OCI-LY1 (cell line): Measurements from ENCODE around the gene NEUROD1.

ENCODE experiments used
- H2AFZ ChIP-seq: fragments of 200-600 bp; sonication (generic), shearing (Covaris generic); 2 replicates; pipeline ENCODE4 v1.6.0; 2014; ENCODE audit warnings: antibody characterized with exemption, mild to moderate bottlenecking, low read length
- H3F3A ChIP-seq: fragments of 200-600 bp; sonication (generic), shearing (Covaris generic); 2 replicates; pipeline ENCODE4 v1.6.0; 2014; ENCODE audit warnings: mild to moderate bottlenecking, antibody characterized with exemption, low read length, moderate library complexity; ENCODE audit not compliant: insufficient read depth
- H3K27ac ChIP-seq: fragments of 200-600 bp; sonication (generic); 2 replicates; pipeline ENCODE4 v1.5.1; 2014; ENCODE audit warnings: low read length, mixed run types, mild to moderate bottlenecking, low read depth; ENCODE audit not compliant: poor library complexity, severe bottlenecking
- H3K27me3 ChIP-seq: fragments of 200-600 bp; sonication (generic); 2 replicates; pipeline ENCODE4 v1.6.0; 2014; ENCODE audit warnings: antibody characterized with exemption, mild to moderate bottlenecking, low read length, moderate library complexity; ENCODE audit not compliant: insufficient read depth
- H3K36me3 ChIP-seq: fragments of 200-600 bp; sonication (generic); 2 replicates; pipeline ENCODE4 v1.6.1; 2014; ENCODE audit warnings: mild to moderate bottlenecking, antibody characterized with exemption, low read length, moderate library complexity, mixed read lengths; ENCODE audit not compliant: insufficient read depth
- H3K4me1 ChIP-seq: fragments of 200-600 bp; sonication (generic); 2 replicates; pipeline ENCODE4 v1.5.1; 2014; ENCODE audit warnings: mild to moderate bottlenecking, low read length, moderate library complexity; ENCODE audit not compliant: insufficient read depth, severe bottlenecking
- H3K4me2 ChIP-seq: fragments of 200-600 bp; sonication (generic), shearing (Covaris generic); 2 replicates; pipeline ENCODE4 v1.6.1; 2014; ENCODE audit warnings: low read length
- H3K4me3 ChIP-seq: fragments of 200-600 bp; sonication (generic); 2 replicates; pipeline ENCODE4 v1.5.1; 2014; ENCODE audit warnings: low read length, low read depth, mild to moderate bottlenecking, mixed read lengths; ENCODE audit not compliant: poor library complexity, severe bottlenecking
- H3K79me2 ChIP-seq: fragments of 200-600 bp; shearing (Covaris generic); 2 replicates; pipeline ENCODE4 v1.6.1; 2016; ENCODE audit warnings: mixed run types, low read length, mixed read lengths; ENCODE audit not compliant: insufficient read depth
- H3K9ac ChIP-seq: fragments of 200-600 bp; sonication (generic), shearing (Covaris generic); 2 replicates; pipeline ENCODE4 v1.6.1; 2014; ENCODE audit warnings: mild to moderate bottlenecking, low read length, mixed read lengths
- H3K9me2 ChIP-seq: fragments of 200-600 bp; sonication (generic), shearing (Covaris generic); 2 replicates; pipeline ENCODE4 v1.6.1; 2014; ENCODE audit warnings: low read depth, mild to moderate bottlenecking, low read length, mixed read lengths
- H3K9me3 ChIP-seq: fragments of 200-600 bp; shearing (Covaris generic); 2 replicates; pipeline ENCODE4 v1.6.1; 2014; ENCODE audit warnings: low read length, mixed read lengths
- H4K20me1 ChIP-seq: fragments of 200-600 bp; sonication (generic), shearing (Covaris generic); 2 replicates; pipeline ENCODE4 v1.6.0; 2016; ENCODE audit warnings: mild to moderate bottlenecking, low read length; ENCODE audit not compliant: insufficient read depth
- EZH2 ChIP-seq: fragments of 200-600 bp; sonication (generic), shearing (Covaris generic); IDR thresholded peaks from 2 replicates; pipeline ENCODE4 v1.8.0; 2017; ENCODE audit warnings: borderline replicate concordance, mixed run types, mild to moderate bottlenecking, antibody characterized with exemption, low read length, moderate library complexity, mixed read lengths
- TF ChIP-seq, protein P1 (sequence below): fragments of 200-600 bp; sonication (generic), shearing (Covaris generic); IDR thresholded peaks from 2 replicates; pipeline ENCODE4 v1.5.1; 2017; ENCODE audit warnings: mild to moderate bottlenecking, antibody characterized with exemption, low read length, moderate library complexity, mixed read lengths

NEUROD1 gene

GRCh38 chr2:181685150-181685688 is 4.9 kb upstream of the NEUROD1 start:
- Histone ChIP-seq H4K20me1 (no peaks in the 10 kb centered on the region), H3K4me2 (no peak overlapping the region), H3K4me3 (no peak overlapping the region), H3K9me3 (no peaks in the 10 kb centered on the region), H3K9me2 (no peaks in the 10 kb centered on the region), H3K4me1 (peaks cover 9% of the 10 kb centered on the region), H3K79me2 (no peaks in the 10 kb centered on the region), H3K27me3 (no peaks in the 10 kb centered on the region), H3F3A (no peaks in the 10 kb centered on the region), H3K9ac (no peak overlapping the region), H3K27ac (no peak overlapping the region), H3K36me3 (no peaks in the 10 kb centered on the region), H2AFZ (no peak overlapping the region)
- TF ChIP-seq, protein P1, sequence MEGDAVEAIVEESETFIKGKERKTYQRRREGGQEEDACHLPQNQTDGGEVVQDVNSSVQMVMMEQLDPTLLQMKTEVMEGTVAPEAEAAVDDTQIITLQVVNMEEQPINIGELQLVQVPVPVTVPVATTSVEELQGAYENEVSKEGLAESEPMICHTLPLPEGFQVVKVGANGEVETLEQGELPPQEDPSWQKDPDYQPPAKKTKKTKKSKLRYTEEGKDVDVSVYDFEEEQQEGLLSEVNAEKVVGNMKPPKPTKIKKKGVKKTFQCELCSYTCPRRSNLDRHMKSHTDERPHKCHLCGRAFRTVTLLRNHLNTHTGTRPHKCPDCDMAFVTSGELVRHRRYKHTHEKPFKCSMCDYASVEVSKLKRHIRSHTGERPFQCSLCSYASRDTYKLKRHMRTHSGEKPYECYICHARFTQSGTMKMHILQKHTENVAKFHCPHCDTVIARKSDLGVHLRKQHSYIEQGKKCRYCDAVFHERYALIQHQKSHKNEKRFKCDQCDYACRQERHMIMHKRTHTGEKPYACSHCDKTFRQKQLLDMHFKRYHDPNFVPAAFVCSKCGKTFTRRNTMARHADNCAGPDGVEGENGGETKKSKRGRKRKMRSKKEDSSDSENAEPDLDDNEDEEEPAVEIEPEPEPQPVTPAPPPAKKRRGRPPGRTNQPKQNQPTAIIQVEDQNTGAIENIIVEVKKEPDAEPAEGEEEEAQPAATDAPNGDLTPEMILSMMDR = no peak
- no peak for TF ChIP-seq EZH2

GRCh38 chr2:181684454-181685149 is 4.3 kb upstream of the NEUROD1 start:
- H4K20me1 ChIP-seq = no peaks in the 10 kb centered on the region
- H3K4me1 ChIP-seq = peaks cover 9% of the 10 kb centered on the region
- no peak for TF ChIP-seq EZH2
- TF ChIP-seq, protein P1 = no peak
- no peak overlapping the region for H3K4me2 ChIP-seq
- H3K9me2 ChIP-seq = no peaks in the 10 kb centered on the region
- no peaks in the 10 kb centered on the region for H3K27me3 ChIP-seq
- H3K27ac ChIP-seq = no peak overlapping the region
- H3K9ac ChIP-seq = no peak overlapping the region
- no peak overlapping the region for H3K4me3 ChIP-seq
- no peaks in the 10 kb centered on the region for H3K79me2 ChIP-seq
- no peaks in the 10 kb centered on the region for H3K36me3 ChIP-seq
- no peak overlapping the region for H2AFZ ChIP-seq
- no peaks in the 10 kb centered on the region for H3F3A ChIP-seq
- no peaks in the 10 kb centered on the region for H3K9me3 ChIP-seq

- Histone ChIP-seq H3K79me2 (no peaks in the 10 kb centered on the region), H3K9ac (no peak overlapping the region), H3K4me2 (no peak overlapping the region), H3K27me3 (no peaks in the 10 kb centered on the region), H3K4me1 (peaks cover 9% of the 10 kb centered on the region), H3K9me3 (no peaks in the 10 kb centered on the region), H3K36me3 (no peaks in the 10 kb centered on the region), H3K4me3 (no peak overlapping the region), H2AFZ (no peak overlapping the region), H3K9me2 (no peaks in the 10 kb centered on the region), H3K27ac (no peak overlapping the region), H3F3A (no peaks in the 10 kb centered on the region), H4K20me1 (no peaks in the 10 kb centered on the region)
- no peak for TF ChIP-seq EZH2
- TF ChIP-seq, protein P1 = no peak
These were observed 3.5 kb upstream of the NEUROD1 start for GRCh38 chr2:181683518-181684453.
